GM08714 (cell line): ENCODE results near the gene SLC12A3.

ENCODE experiments used
- H3K4me3 ChIP-seq: fragments of 200-500 bp; sonication (Bioruptor generic); 2 replicates; pipeline ENCODE4 v1.5.1; 2014; ENCODE audit warnings: mild to moderate bottlenecking, low read length, inconsistent platforms
- ZNF274 ChIP-seq: IDR thresholded peaks from 2 replicates; pipeline ENCODE4 v1.6.1; 2012; ENCODE audit warnings: mild to moderate bottlenecking, low read depth, low read length

The SLC12A3 gene, protein sequence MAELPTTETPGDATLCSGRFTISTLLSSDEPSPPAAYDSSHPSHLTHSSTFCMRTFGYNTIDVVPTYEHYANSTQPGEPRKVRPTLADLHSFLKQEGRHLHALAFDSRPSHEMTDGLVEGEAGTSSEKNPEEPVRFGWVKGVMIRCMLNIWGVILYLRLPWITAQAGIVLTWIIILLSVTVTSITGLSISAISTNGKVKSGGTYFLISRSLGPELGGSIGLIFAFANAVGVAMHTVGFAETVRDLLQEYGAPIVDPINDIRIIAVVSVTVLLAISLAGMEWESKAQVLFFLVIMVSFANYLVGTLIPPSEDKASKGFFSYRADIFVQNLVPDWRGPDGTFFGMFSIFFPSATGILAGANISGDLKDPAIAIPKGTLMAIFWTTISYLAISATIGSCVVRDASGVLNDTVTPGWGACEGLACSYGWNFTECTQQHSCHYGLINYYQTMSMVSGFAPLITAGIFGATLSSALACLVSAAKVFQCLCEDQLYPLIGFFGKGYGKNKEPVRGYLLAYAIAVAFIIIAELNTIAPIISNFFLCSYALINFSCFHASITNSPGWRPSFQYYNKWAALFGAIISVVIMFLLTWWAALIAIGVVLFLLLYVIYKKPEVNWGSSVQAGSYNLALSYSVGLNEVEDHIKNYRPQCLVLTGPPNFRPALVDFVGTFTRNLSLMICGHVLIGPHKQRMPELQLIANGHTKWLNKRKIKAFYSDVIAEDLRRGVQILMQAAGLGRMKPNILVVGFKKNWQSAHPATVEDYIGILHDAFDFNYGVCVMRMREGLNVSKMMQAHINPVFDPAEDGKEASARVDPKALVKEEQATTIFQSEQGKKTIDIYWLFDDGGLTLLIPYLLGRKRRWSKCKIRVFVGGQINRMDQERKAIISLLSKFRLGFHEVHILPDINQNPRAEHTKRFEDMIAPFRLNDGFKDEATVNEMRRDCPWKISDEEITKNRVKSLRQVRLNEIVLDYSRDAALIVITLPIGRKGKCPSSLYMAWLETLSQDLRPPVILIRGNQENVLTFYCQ

DNA sequence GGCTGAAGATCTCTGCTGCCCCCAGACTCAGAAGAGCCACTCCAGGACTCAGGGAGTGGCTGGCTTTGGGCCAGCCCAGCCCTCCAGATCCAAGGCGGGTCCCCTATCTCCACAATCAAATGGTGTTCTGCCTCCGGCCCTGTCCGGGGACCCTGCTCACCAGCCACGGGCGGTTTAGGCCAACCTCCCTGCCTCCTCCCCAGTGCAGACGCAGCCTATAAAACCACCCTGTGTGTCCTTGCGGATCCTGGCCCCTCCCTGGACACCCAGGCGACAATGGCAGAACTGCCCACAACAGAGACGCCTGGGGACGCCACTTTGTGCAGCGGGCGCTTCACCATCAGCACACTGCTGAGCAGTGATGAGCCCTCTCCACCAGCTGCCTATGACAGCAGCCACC is at the start of gene SLC12A3:
Gene SLC12A3 (plus strand): TSS at position 248 of the 400 bp plus-strand sequence. CDS start 29 bp downstream, at position 277.
- no peak within 1 kb of the TSS for H3K4me3 ChIP-seq
- no peak for TF ChIP-seq ZNF274

- H3K4me3 ChIP-seq, result no peak overlapping the region
- no peak for TF ChIP-seq ZNF274
Observed at GRCh38 chr16:56815721-56816120, 49.3 kb upstream of the SLC12A3 start.

- TF ChIP-seq ZNF274, result no peak
- no peak overlapping the region for H3K4me3 ChIP-seq
Observed at GRCh38 chr16:56817056-56817455, 48.0 kb upstream of the SLC12A3 start.

- H3K4me3 ChIP-seq, result no peak overlapping the region
Observed at GRCh38 chr16:56817938-56818337, 47.1 kb upstream of the SLC12A3 start.

GRCh38 chr16:56823081-56823733 is 41.8 kb upstream of the SLC12A3 start:
- TF ChIP-seq ZNF274, result no peak
- H3K4me3 ChIP-seq, result no peak overlapping the region

More at GRCh38 chr16:56817938-56818337, 47.1 kb upstream of the SLC12A3 start:
- no peak for TF ChIP-seq ZNF274

GRCh38 chr16:56824331-56824730 is 40.7 kb upstream of the SLC12A3 start:
- no peak for TF ChIP-seq ZNF274
- H3K4me3 ChIP-seq, result no peak overlapping the region

- no peak for TF ChIP-seq ZNF274
- no peak overlapping the region for H3K4me3 ChIP-seq
Observed at GRCh38 chr16:56824804-56825203, 40.2 kb upstream of the SLC12A3 start.

GRCh38 chr16:56825826-56826225 is 39.2 kb upstream of the SLC12A3 start:
- TF ChIP-seq ZNF274, result no peak
- no peak overlapping the region for H3K4me3 ChIP-seq

- no peak for TF ChIP-seq ZNF274
- no peak overlapping the region for H3K4me3 ChIP-seq
Observed at GRCh38 chr16:56828647-56829046, 36.4 kb upstream of the SLC12A3 start.

DNA sequence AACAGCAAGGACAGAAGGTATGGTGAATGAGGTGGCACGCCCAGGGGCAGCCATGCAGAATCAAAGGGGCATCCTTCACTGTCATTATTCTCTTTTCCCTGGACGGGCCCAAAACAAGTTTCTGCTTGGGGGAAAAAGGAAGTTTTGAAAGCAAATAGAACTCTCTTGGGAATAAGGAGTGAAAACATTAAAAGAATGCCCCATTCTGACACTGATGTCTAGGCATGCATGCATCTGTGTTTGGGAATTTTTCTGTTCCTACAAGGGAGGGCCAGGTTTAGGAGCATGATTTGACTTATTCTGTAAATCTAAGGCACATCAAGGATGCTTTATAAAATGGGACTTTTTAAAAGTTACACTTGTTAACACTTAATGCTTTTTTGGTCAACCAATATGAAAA is 34.3 kb upstream of the SLC12A3 start:
- no peak overlapping the region for H3K4me3 ChIP-seq
- TF ChIP-seq ZNF274, result no peak

DNA sequence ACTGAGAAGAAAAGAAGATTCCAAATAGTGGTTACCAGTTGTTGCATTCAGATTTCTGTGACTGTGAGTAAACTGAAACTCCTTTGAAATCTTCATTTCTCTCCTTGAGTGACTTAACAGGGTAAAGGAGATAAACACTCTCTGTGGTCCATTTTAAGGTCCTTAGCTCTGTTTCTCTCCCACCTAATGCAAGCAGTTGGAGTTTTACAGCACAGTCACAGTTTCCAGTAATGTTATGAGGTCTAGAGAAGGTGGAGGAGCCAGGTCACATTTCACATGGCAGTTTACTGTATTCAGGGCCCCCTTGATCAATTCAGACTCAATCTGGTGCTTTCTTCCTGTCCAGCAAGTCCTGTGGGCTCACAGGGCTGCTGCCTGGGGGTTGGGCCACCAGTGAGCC is 32.2 kb upstream of the SLC12A3 start:
- no peak overlapping the region for H3K4me3 ChIP-seq
- TF ChIP-seq ZNF274, result no peak

GRCh38 chr16:56833243-56833970 is 31.6 kb upstream of the SLC12A3 start:
- no peak for TF ChIP-seq ZNF274
- H3K4me3 ChIP-seq, result no peak overlapping the region

- TF ChIP-seq ZNF274, result no peak
Observed at GRCh38 chr16:56835320-56835719, 29.7 kb upstream of the SLC12A3 start.

More at GRCh38 chr16:56835320-56835719, 29.7 kb upstream of the SLC12A3 start:
- H3K4me3 ChIP-seq, result no peak overlapping the region
